ENCODE measurements around the gene MARCKSL1. TPM values are rescaled to one million over a fixed set of nuclear protein-coding genes. Genes with fewer than 3 reads are reported as not detected.

The MARCKSL1 gene
- total and polyA plus RNA-seq, 2 of the 13 experiments (the other 11 are each of a cell fraction or from before 2014, with no cell fraction given) = 81.9 to 155 TPM

GRCh38 chr1:32337855-32338636, 2.0 kb upstream of the MARCKSL1 start (continued):
- TF ChIP-seq ISL2 (CRISPR knock-in tag; IDR thresholded peaks at IDR 0.05) = no peak
- TF ChIP-seq ZNF672 (CRISPR knock-in tag; IDR thresholded peaks at IDR 0.05) = no peak
- TF ChIP-seq HHEX (CRISPR knock-in tag; IDR thresholded peaks at IDR 0.05) = no peak
- no peak for TF ChIP-seq HDAC1 (CRISPR knock-in tag; IDR thresholded peaks at IDR 0.05)
- TF ChIP-seq ELF1 (CRISPR knock-in tag; IDR thresholded peaks at IDR 0.05) = no peak
- peak; percentile 39; the same call in 1 of the 2 replicates for TF ChIP-seq CBX5 (CRISPR knock-in tag; IDR thresholded peaks at IDR 0.05; ENCODE audit: borderline replicate concordance)
- no peak; the same call in 1 of the 2 replicates for TF ChIP-seq RXRA (CRISPR knock-in tag; IDR thresholded peaks at IDR 0.05)
- peak; percentile 69; the same call in 1 of the 2 replicates for TF ChIP-seq ZNF281 (CRISPR knock-in tag; IDR thresholded peaks at IDR 0.05; ENCODE audit: borderline replicate concordance)
- TF ChIP-seq YY1 (IDR thresholded peaks at IDR 0.05; ENCODE audit: insufficient read depth, insufficient replicate concordance, low read depth, low read length) = no peak
- no peak for TF ChIP-seq ERF (CRISPR knock-in tag; IDR thresholded peaks at IDR 0.05)
- no peak for TF ChIP-seq ZNF382 (CRISPR knock-in tag; IDR thresholded peaks at IDR 0.05; ENCODE audit: borderline replicate concordance)
- TF ChIP-seq SNAPC5 (CRISPR knock-in tag; IDR thresholded peaks at IDR 0.05; ENCODE audit: borderline replicate concordance) = no peak
- no peak for TF ChIP-seq ZNF430 (CRISPR knock-in tag; IDR thresholded peaks at IDR 0.05)
- TF ChIP-seq GPBP1L1 (CRISPR knock-in tag; IDR thresholded peaks at IDR 0.05) = no peak
- no peak for TF ChIP-seq ZNF841 (CRISPR knock-in tag; IDR thresholded peaks at IDR 0.05; ENCODE audit: borderline replicate concordance)
- TF ChIP-seq POGK (CRISPR knock-in tag; conservative IDR thresholded peaks at IDR 0.05) = no peak
- no peak for TF ChIP-seq JDP2 (CRISPR knock-in tag; IDR thresholded peaks at IDR 0.05; ENCODE audit: borderline replicate concordance)
- TF ChIP-seq DR1 (CRISPR knock-in tag; IDR thresholded peaks at IDR 0.05) = no peak
- no peak for TF ChIP-seq PITX1 (CRISPR knock-in tag; IDR thresholded peaks at IDR 0.05)
- no peak for TF ChIP-seq ZBTB38 (CRISPR knock-in tag; IDR thresholded peaks at IDR 0.05)
- TF ChIP-seq ZNF720 (CRISPR knock-in tag; IDR thresholded peaks at IDR 0.05) = no peak
- no peak for TF ChIP-seq GATA4 (IDR thresholded peaks at IDR 0.05; ENCODE audit: borderline replicate concordance, low read depth)
- no peak for TF ChIP-seq MYNN (CRISPR knock-in tag; IDR thresholded peaks at IDR 0.05; ENCODE audit: low read depth)
- TF ChIP-seq ESRRA (CRISPR knock-in tag; IDR thresholded peaks at IDR 0.05; ENCODE audit: low read depth) = no peak
- no peak for TF ChIP-seq ZNF878 (CRISPR knock-in tag; IDR thresholded peaks at IDR 0.05)

Measured in HepG2 (cell line).